Lung (tissue), 12 donors: Measurements from ENCODE around the gene ABCC9. TPM values are rescaled to one million over a fixed set of nuclear protein-coding genes. Genes with fewer than 3 reads are reported as not detected.
"Not testable (repeated sequence)": the region's sequence is repeated elsewhere in the genome, so short reads cannot be mapped to it uniquely, and the experiment has no call there.

Experiments used
- ATAC-seq: fragments of 200-7000 bp; cut with Tn5 transposase; one replicate; pipeline ENCODE4 v1.9.1; 2020; ENCODE audit warnings: moderate number of reproducible peaks; ENCODE audit not compliant: insufficient read depth, low FRiP score
- DNase-seq, 3 donors: peaks; one replicate each; pipeline ENCODE4 v3.0.0-alpha.2; 2013 to 2017
- H3K27ac ChIP-seq, 2 donors: one replicate each; pipeline ENCODE4 v1.5.1; 2013; ENCODE audit warnings: mild to moderate bottlenecking in 2 of 2, moderate library complexity in 2 of 2, control low read depth in 1 of 2, inconsistent platforms in 1 of 2, low read depth in 1 of 2, low read length in 1 of 2
- H3K27me3 ChIP-seq, 3 donors: one replicate each; pipeline ENCODE4 v1.5.1; 2013; ENCODE audit warnings: low read length in 2 of 3; ENCODE audit not compliant: control insufficient read depth in 3 of 3, insufficient read depth in 3 of 3
- H3K36me3 ChIP-seq, 4 donors: one replicate each; pipeline ENCODE4 v1.5.1; 2013; ENCODE audit warnings: low read length in 4 of 4, mild to moderate bottlenecking in 1 of 4, moderate library complexity in 1 of 4; ENCODE audit not compliant: control insufficient read depth in 4 of 4, insufficient read depth in 4 of 4
- H3K4me1 ChIP-seq, 5 donors: one replicate each; pipeline ENCODE4 v1.5.1; 2013; ENCODE audit warnings: low read length in 5 of 5, mild to moderate bottlenecking in 2 of 5, moderate library complexity in 1 of 5; ENCODE audit not compliant: control insufficient read depth in 5 of 5, insufficient read depth in 5 of 5
- H3K4me3 ChIP-seq: one replicate; pipeline ENCODE4 v1.5.1; 2013; ENCODE audit warnings: mild to moderate bottlenecking, control low read depth, moderate library complexity
- H3K9ac ChIP-seq, 2 donors: one replicate each; pipeline ENCODE4 v1.5.1; 2013; ENCODE audit warnings: low read length in 2 of 2, control low read depth in 1 of 2; ENCODE audit not compliant: insufficient read depth in 1 of 2
- H3K9me3 ChIP-seq, 4 donors: one replicate each; pipeline ENCODE4 v1.5.1; 2013; ENCODE audit warnings: low read length in 3 of 4, mild to moderate bottlenecking in 1 of 4, moderate library complexity in 1 of 4; ENCODE audit not compliant: control insufficient read depth in 4 of 4, insufficient read depth in 3 of 4
- CTCF ChIP-seq: IDR thresholded peaks from 2 replicates; pipeline ENCODE4 v1.5.1; 2012; ENCODE audit warnings: mild to moderate bottlenecking; ENCODE audit errors: control extremely low read depth, extremely low read depth
- WGBS, 2 donors: extraction: QIAGEN DNeasy Blood & Tissue Kit; methylation state at CpG; one replicate each; pipeline ENCODE4 v1.1.7; 2013; 5-methylcytosine and 5-hydroxymethylcytosine counted together
- polyA plus RNA-seq, 2 donors: library from polyadenylated mRNA; stranded (reverse); fragments of 200-250 nt; gene quantifications; one replicate each; pipeline ENCODE4 v1.2.1, GENCODE V29; 2013
- total RNA-seq, 2 donors: library from RNA; depleted of rRNA in 1 of 2; stranded (reverse); fragments of >200 nt in 1 of 2; gene quantifications; one replicate each; pipeline ENCODE4 v1.2.1, GENCODE V29; 2014 to 2021
- donor health status: control.
- donor health status: control.
- donor health status: Bipolar disorder and iron deficiency.
- donor health status: healthy.
- donor health status: DM: yes; HTN: yes; CAD: no.

The ABCC9 gene
- total and polyA plus RNA-seq, 4 donors, result 2.5 to 33.4 (median 7.7) TPM

- WGBS, 2 donors, result 87 to 96% methylated on average over 1 of the region's 1 CpG
- H3K27ac ChIP-seq, result peak overlapping the region in 1 of 2 donors; percentile 33
- no peak overlapping the region for H3K9ac ChIP-seq
- H3K4me3 ChIP-seq, result no peak overlapping the region
- ATAC-seq (no peak), DNase-seq (no peak)
- peaks cover 0 to 4% (median 0%) of the 10 kb centered on the region in 5 donors for H3K4me1 ChIP-seq
- no peak for TF ChIP-seq CTCF
- no peaks in the 10 kb centered on the region for H3K9me3 ChIP-seq
- peaks cover 0 to 4% (median 0%) of the 10 kb centered on the region in 4 donors for H3K36me3 ChIP-seq
- no peaks in the 10 kb centered on the region for H3K27me3 ChIP-seq
Observed at GRCh38 chr12:21934173-21934572, 7.1 kb downstream of the ABCC9 start.

- DNase-seq, result no peak
- Histone ChIP-seq H3K9me3 (no peaks in the 10 kb centered on the region), H3K4me1 (peaks cover 0 to 3% (median 0%) of the 10 kb centered on the region in 5 donors), H3K27ac (no peak overlapping the region), H3K9ac (no peak overlapping the region), H3K27me3 (no peaks in the 10 kb centered on the region), H3K36me3 (peaks cover 0 to 4% (median 0%) of the 10 kb centered on the region in 4 donors), H3K4me3 (no peak overlapping the region)
- 85 to 86% methylated on average over 4 of the region's 4 CpGs for WGBS, 2 donors
- no peak for TF ChIP-seq CTCF
- no peak for ATAC-seq
Observed at GRCh38 chr12:21933656-21934055, 7.6 kb downstream of the ABCC9 start.

- not testable (repeated sequence) for H3K4me3 ChIP-seq, H3K9me3 ChIP-seq, DNase-seq, H3K27ac ChIP-seq, H3K36me3 ChIP-seq, H3K9ac ChIP-seq, H3K27me3 ChIP-seq, H3K4me1 ChIP-seq, ATAC-seq
- WGBS, 2 donors, result 95 to 100% methylated on average over 1 of the region's 1 CpG
Observed at GRCh38 chr12:21929972-21930371, 11.3 kb downstream of the ABCC9 start.

GRCh38 chr12:21925296-21925913, 15.8 kb downstream of the ABCC9 start:
- H3K4me3 ChIP-seq, result no peak overlapping the region
- peaks cover 0 to 2% (median 0%) of the 10 kb centered on the region in 4 donors for H3K36me3 ChIP-seq
- no peaks in the 10 kb centered on the region for H3K4me1 ChIP-seq
- no peaks in the 10 kb centered on the region for H3K27me3 ChIP-seq
- no peaks in the 10 kb centered on the region for H3K9me3 ChIP-seq
- WGBS, 2 donors, result 94 to 97% methylated on average over 3 of the region's 3 CpGs
- DNase-seq (no peak), ATAC-seq (no peak)
- no peak overlapping the region for H3K9ac ChIP-seq
- H3K27ac ChIP-seq, result no peak overlapping the region
- no peak for TF ChIP-seq CTCF
